Astrocyte (in vitro differentiated cells and primary cell): ENCODE data around the gene TMEM69. TPM values are rescaled to one million over a fixed set of nuclear protein-coding genes. Genes with fewer than 3 reads are reported as not detected.

ENCODE experiments used
- DNase-seq: peaks from one replicate; pipeline ENCODE4 v3.0.0-alpha.2; 2010; ENCODE audit warnings: low read depth
- FAIRE-seq: peaks from 2 replicates; lab custom pipeline; 2011; peaks lifted over from hg19 to GRCh38; lab: Jason Lieb, UNC
- H2AFZ ChIP-seq: 2 replicates; pipeline ENCODE4 v1.6.0; 2012; ENCODE audit warnings: low read depth, low read length, inconsistent platforms
- H3K27ac ChIP-seq: 2 replicates; pipeline ENCODE4 v1.5.1; 2011; ENCODE audit warnings: low read depth, low read length, inconsistent platforms
- H3K27me3 ChIP-seq: 2 replicates; pipeline ENCODE4 v1.6.0; 2011; ENCODE audit warnings: low read length, inconsistent platforms; ENCODE audit not compliant: insufficient read depth
- H3K36me3 ChIP-seq: 2 replicates; pipeline ENCODE4 v1.5.1; 2011; ENCODE audit warnings: low read length, inconsistent platforms; ENCODE audit not compliant: insufficient read depth
- H3K4me1 ChIP-seq: 2 replicates; pipeline ENCODE4 v1.5.1; 2011; ENCODE audit warnings: low read length, inconsistent platforms; ENCODE audit not compliant: insufficient read depth
- H3K4me2 ChIP-seq: 2 replicates; pipeline ENCODE4 v1.6.0; 2012; ENCODE audit warnings: low read length, inconsistent platforms
- H3K4me3 ChIP-seq: 2 replicates; pipeline ENCODE4 v1.5.1; 2011; ENCODE audit warnings: low read depth, mild to moderate bottlenecking, low read length, inconsistent platforms; ENCODE audit not compliant: insufficient read depth
- H3K79me2 ChIP-seq: 2 replicates; pipeline ENCODE4 v1.6.0; 2012; ENCODE audit warnings: mild to moderate bottlenecking, low read length, inconsistent platforms; ENCODE audit not compliant: insufficient read depth
- H3K9ac ChIP-seq: 2 replicates; pipeline ENCODE4 v1.6.0; 2012; ENCODE audit warnings: mild to moderate bottlenecking, low read length, inconsistent platforms
- H3K9me3 ChIP-seq: 2 replicates; pipeline ENCODE4 v1.5.1; 2012; ENCODE audit warnings: low read depth, mild to moderate bottlenecking, low read length, inconsistent platforms; ENCODE audit not compliant: insufficient read depth
- H4K20me1 ChIP-seq: 2 replicates; pipeline ENCODE4 v1.6.0; 2012; ENCODE audit warnings: low read length, inconsistent platforms; ENCODE audit not compliant: insufficient read depth
- H3K27ac Mint-ChIP-seq: one replicate; pipeline ENCODE4 v1.8.0; 2021; ENCODE audit warnings: mild to moderate bottlenecking, mixed read lengths; ENCODE audit not compliant: unreplicated experiment
- H3K27me3 Mint-ChIP-seq: one replicate; pipeline ENCODE4 v1.8.0; 2021; ENCODE audit warnings: low read depth, mixed read lengths; ENCODE audit not compliant: unreplicated experiment
- H3K36me3 Mint-ChIP-seq: one replicate; pipeline ENCODE4 v1.8.0; 2021; ENCODE audit warnings: low read depth, mixed read lengths; ENCODE audit not compliant: unreplicated experiment
- H3K4me1 Mint-ChIP-seq: one replicate; pipeline ENCODE4 v1.8.0; 2021; ENCODE audit warnings: low read depth, mixed read lengths; ENCODE audit not compliant: unreplicated experiment
- H3K4me3 Mint-ChIP-seq: one replicate; pipeline ENCODE4 v1.8.0; 2021; ENCODE audit warnings: mild to moderate bottlenecking, moderate library complexity, mixed read lengths; ENCODE audit not compliant: unreplicated experiment
- H3K9me3 Mint-ChIP-seq: one replicate; pipeline ENCODE4 v1.8.0; 2021; ENCODE audit warnings: mild to moderate bottlenecking, mixed read lengths; ENCODE audit not compliant: unreplicated experiment
- EZH2 ChIP-seq: IDR thresholded peaks from 2 replicates; pipeline ENCODE4 v1.6.1; 2012; ENCODE audit warnings: mild to moderate bottlenecking, low read length, inconsistent platforms; ENCODE audit not compliant: insufficient read depth
- total RNA-seq: library from RNA; stranded (reverse); gene quantifications from 2 replicates; pipeline ENCODE4 v1.2.1, GENCODE V29; 2021
- TF ChIP-seq, protein P1 (sequence below): IDR thresholded peaks from 2 replicates; pipeline ENCODE4 v1.5.1; 2011; ENCODE audit warnings: low read depth, mild to moderate bottlenecking, inconsistent platforms, low read length, moderate library complexity; ENCODE audit not compliant: insufficient read depth

Gene TMEM69
- total RNA-seq, 1 donor from 2014 or later = 23.3 TPM

DNA sequence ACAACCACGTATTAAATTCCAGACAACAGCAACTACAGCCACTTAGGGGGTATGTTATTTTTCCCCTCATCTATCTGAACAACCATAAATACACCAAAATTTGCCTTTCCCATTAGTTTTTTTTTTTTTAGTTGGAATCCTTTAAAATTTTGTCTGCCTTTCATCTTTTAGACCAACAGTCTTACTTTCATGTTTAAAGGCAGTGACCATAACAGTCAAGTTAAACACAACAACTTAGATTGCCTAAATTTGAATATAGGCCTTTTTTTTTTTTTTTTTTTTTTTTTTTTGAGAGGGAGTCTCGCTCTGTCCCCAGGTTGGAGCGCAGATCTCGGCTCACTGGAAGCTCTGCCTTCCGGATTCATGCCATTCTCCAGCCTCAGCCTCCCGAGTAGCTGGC lies 5.0 kb upstream of the TMEM69 start:
- Mint-ChIP-seq H3K27me3 (no peaks in the 10 kb centered on the region), H3K36me3 (no peaks in the 10 kb centered on the region), H3K4me3 (peak overlapping the region; percentile 64), H3K27ac (no peak overlapping the region), H3K9me3 (no peaks in the 10 kb centered on the region), H3K4me1 (peaks cover 23% of the 10 kb centered on the region)
- H3K27me3 ChIP-seq = no peaks in the 10 kb centered on the region
- H3K4me2 ChIP-seq = no peak overlapping the region
- H3K27ac ChIP-seq = no peak overlapping the region
- H3K36me3 ChIP-seq = no peaks in the 10 kb centered on the region
- no peak for DNase-seq
- peaks cover 84% of the 10 kb centered on the region for H3K79me2 ChIP-seq
- FAIRE-seq = no peak
- H3K4me1 ChIP-seq = peaks cover 14% of the 10 kb centered on the region
- H2AFZ ChIP-seq = no peak overlapping the region
- H3K9me3 ChIP-seq = no peaks in the 10 kb centered on the region
- TF ChIP-seq, protein P1, sequence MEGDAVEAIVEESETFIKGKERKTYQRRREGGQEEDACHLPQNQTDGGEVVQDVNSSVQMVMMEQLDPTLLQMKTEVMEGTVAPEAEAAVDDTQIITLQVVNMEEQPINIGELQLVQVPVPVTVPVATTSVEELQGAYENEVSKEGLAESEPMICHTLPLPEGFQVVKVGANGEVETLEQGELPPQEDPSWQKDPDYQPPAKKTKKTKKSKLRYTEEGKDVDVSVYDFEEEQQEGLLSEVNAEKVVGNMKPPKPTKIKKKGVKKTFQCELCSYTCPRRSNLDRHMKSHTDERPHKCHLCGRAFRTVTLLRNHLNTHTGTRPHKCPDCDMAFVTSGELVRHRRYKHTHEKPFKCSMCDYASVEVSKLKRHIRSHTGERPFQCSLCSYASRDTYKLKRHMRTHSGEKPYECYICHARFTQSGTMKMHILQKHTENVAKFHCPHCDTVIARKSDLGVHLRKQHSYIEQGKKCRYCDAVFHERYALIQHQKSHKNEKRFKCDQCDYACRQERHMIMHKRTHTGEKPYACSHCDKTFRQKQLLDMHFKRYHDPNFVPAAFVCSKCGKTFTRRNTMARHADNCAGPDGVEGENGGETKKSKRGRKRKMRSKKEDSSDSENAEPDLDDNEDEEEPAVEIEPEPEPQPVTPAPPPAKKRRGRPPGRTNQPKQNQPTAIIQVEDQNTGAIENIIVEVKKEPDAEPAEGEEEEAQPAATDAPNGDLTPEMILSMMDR = no peak
- no peak for TF ChIP-seq EZH2
- no peak overlapping the region for H3K9ac ChIP-seq
- H4K20me1 ChIP-seq = peaks cover 63% of the 10 kb centered on the region
- no peak overlapping the region for H3K4me3 ChIP-seq

DNA sequence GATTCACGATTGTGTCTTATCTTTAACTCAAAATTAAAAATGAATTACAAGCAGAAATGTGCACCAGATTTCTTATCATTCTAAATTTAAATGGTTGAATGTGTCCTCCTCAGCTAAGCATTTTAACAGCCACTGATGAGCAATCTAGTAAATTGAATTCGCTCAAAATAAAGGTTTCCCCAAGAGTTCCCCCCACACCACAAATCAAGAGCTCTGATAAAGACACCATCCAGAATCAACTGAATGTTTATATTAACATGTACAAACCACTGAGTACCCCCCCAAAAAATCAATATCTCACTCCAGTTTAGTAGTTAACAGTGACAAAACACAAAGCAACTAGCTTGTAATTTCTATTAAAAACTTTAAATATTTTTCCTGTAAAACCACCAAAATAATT lies 3.6 kb upstream of the TMEM69 start:
- FAIRE-seq = no peak
- Histone ChIP-seq H3K4me2 (peak overlapping the region; percentile 95), H3K27me3 (no peaks in the 10 kb centered on the region), H3K27ac (no peak overlapping the region), H3K79me2 (peaks cover 83% of the 10 kb centered on the region), H3K4me3 (peak overlapping the region; percentile 93), H3K4me1 (peaks cover 9% of the 10 kb centered on the region), H3K9ac (peak overlapping the region; percentile 98), H4K20me1 (peaks cover 48% of the 10 kb centered on the region), H2AFZ (no peak overlapping the region), H3K36me3 (no peaks in the 10 kb centered on the region), H3K9me3 (no peaks in the 10 kb centered on the region)
- H3K9me3 Mint-ChIP-seq = no peaks in the 10 kb centered on the region
- H3K27ac Mint-ChIP-seq = peak overlapping the region; percentile 13
- peak overlapping the region; percentile 95 for H3K4me3 Mint-ChIP-seq
- no peaks in the 10 kb centered on the region for H3K27me3 Mint-ChIP-seq
- H3K4me1 Mint-ChIP-seq = peaks cover 12% of the 10 kb centered on the region
- no peak for DNase-seq
- no peaks in the 10 kb centered on the region for H3K36me3 Mint-ChIP-seq
- TF ChIP-seq EZH2 = no peak
- TF ChIP-seq, protein P1 = no peak

GRCh38 chr1:45685308-45686014 lies 2.5 kb upstream of the TMEM69 start:
- Mint-ChIP-seq H3K4me1 (peaks cover 12% of the 10 kb centered on the region), H3K27me3 (no peaks in the 10 kb centered on the region), H3K9me3 (no peaks in the 10 kb centered on the region), H3K4me3 (peak overlapping the region; percentile 95), H3K27ac (peak overlapping the region; percentile 96), H3K36me3 (no peaks in the 10 kb centered on the region)
- no peak for TF ChIP-seq EZH2
- TF ChIP-seq, protein P1 = no peak
- Histone ChIP-seq H2AFZ (peak overlapping the region; percentile 96), H4K20me1 (peaks cover 38% of the 10 kb centered on the region), H3K4me3 (peak overlapping the region; percentile 93), H3K9me3 (no peaks in the 10 kb centered on the region), H3K27ac (peak overlapping the region; percentile 94), H3K4me1 (peaks cover 8% of the 10 kb centered on the region), H3K4me2 (peak overlapping the region; percentile 95), H3K27me3 (no peaks in the 10 kb centered on the region), H3K79me2 (peaks cover 83% of the 10 kb centered on the region), H3K36me3 (no peaks in the 10 kb centered on the region), H3K9ac (peak overlapping the region; percentile 98)
- DNase-seq (no peak), FAIRE-seq (no peak)
